ENCODE results near the gene MRPS18B. TPM values are rescaled to one million over a fixed set of nuclear protein-coding genes. Genes with fewer than 3 reads are reported as not detected.

Gene MRPS18B
- total RNA-seq, 2 donors from 2014 or later, result 64.6 to 78.5 TPM

DNA sequence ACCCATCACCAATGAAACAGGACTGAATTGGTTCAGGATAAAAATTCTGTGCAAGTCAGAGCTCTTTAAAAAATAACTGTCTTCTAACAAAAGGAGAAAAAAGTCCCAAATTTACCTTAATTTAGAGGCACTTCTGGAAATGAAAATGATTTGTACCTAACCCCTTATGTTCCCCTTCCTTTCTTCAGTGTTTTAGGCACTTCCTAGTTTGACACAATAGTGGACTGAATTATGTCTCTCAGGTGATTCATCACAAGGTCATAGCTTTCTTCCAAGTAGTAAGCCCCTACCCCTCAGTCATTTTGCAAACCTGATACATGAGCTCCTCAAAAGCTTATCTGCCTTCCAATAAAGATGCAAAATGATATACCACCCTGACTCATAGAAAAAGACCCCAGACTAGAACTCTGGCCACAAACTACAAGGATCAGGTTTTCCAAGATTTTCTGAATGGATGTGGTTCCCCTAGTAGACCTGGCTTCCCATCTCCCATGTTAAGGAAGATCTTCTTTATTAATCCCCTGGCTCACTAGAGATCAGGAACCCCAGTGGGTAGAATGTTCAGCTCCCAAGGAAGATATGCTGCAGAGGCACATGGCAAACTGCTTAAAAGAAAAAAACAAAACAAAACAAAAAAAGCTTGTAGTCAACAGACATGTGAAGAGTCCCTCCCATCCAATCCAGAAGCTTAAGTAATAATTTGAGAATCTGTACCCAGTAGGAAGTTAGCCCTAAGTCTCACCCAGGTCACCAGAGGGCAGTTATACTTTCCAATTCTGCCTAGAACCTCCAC, 4.2 kb upstream of the MRPS18B start:
- H3K36me3 Mint-ChIP-seq (ENCODE audit: low read depth), result peaks cover 97% of the 10 kb centered on the region
- no peaks in the 10 kb centered on the region for H3K9me3 Mint-ChIP-seq
- H3K4me1 Mint-ChIP-seq, result peaks cover 49% of the 10 kb centered on the region
- H3K4me3 Mint-ChIP-seq, result peak overlapping the region; percentile 94
- peak; percentile 31 for ATAC-seq (replicated peaks)
- H3K27ac Mint-ChIP-seq, result peak overlapping the region; percentile 100
- no peaks in the 10 kb centered on the region for H3K27me3 Mint-ChIP-seq

DNA sequence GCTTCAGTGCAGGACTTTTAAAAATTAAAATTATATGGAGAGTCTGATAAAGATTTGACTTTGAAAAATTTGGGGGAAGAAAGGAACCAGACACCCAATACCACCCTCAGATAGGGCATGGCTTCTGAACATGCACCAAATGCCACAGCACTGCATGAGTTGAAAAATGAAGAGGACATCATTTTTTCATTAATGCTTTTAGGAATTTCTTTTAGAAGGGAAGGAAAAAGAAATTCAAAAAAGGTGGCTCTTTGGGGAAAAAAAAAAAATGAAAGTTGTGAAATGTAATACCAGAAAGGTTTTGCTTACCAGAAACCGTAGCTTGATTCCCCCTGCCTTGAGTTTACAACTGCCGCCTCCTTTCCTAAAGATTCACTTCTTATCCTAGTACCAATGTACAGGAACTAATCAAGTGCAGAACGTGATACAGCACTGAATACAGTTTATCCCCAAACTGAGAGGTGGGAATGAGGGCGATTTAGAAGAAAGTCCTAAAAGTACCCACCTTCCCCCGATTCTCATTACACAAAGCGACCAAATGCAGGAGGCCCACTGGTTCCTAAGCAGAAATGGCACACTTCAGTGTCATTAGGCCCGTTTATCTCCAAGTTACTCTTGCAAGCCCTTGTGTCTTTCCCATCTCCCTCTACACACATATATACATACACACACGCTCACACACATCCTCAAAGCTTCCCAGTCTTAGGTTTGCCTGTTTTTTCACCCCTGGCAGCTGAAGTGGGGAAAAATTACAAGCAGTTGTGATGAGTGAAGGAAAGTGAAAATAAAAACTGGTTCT, 3.4 kb upstream of the MRPS18B start:
- Mint-ChIP-seq H3K27me3 (no peaks in the 10 kb centered on the region), H3K4me3 (peak overlapping the region; percentile 94), H3K27ac (peak overlapping the region; percentile 100), H3K9me3 (no peaks in the 10 kb centered on the region), H3K4me1 (peaks cover 41% of the 10 kb centered on the region), H3K36me3 (ENCODE audit: low read depth) (peaks cover 97% of the 10 kb centered on the region)
- ATAC-seq (replicated peaks), result no peak

DNA sequence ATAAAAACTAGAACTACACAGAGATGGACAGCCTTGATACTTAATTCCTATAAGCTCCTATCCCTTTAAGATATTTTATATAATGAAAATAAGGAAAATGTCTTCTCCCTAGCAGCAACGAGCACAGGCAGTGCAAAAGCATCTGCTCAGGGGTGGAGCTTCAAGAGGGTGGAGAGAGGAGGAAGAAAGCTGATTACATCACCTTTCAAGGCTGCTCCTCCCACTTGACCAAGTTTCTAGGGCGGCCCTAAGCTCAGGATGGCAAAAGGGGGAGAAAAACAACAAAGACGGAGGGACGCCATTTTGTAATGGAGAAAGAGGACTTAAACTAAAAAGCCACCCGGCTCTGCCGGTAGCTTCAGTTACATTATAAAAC, 2.8 kb upstream of the MRPS18B start:
- no peaks in the 10 kb centered on the region for H3K27me3 Mint-ChIP-seq
- H3K36me3 Mint-ChIP-seq (ENCODE audit: low read depth), result peaks cover 97% of the 10 kb centered on the region
- H3K4me3 Mint-ChIP-seq, result peak overlapping the region; percentile 94
- H3K27ac Mint-ChIP-seq, result peak overlapping the region; percentile 100
- peaks cover 35% of the 10 kb centered on the region for H3K4me1 Mint-ChIP-seq
- no peaks in the 10 kb centered on the region for H3K9me3 Mint-ChIP-seq
- peak; percentile 62 for ATAC-seq (replicated peaks)

DNA sequence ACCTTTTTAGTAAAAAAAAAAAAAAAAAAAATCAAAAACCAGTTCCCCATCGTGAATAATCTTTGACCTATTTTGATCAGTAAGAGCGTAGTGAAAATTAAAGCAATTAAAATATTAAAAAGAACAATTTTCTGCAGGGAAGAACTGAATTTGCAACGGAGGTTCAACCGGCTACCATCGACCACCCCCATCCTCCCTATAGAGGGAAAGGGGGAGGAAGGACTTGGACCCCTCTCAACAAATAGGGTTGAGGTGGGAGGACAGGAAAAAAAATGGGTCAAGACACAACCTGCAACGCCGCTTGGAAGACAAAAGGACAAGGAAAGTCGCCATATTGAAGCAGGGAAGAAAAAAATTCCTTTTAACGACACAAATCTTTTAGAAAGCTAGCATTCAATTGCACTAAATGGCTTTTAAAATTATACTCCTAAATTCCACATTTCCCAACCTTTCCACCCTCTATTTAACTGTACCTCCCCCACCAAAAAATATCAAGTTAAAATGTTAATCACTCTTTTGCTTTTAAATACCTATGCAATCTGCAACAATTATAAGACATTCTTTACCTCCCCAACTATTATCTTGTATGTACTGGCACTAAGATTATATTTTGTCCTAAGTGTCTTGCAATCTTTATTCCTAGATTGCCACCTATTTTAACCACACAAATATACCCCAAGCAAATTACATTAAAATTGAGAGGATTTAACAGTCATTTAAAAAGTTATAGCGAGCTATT, 2.3 kb upstream of the MRPS18B start:
- H3K27ac Mint-ChIP-seq, result peak overlapping the region; percentile 100
- peak overlapping the region; percentile 94 for H3K4me3 Mint-ChIP-seq
- peaks cover 95% of the 10 kb centered on the region for H3K36me3 Mint-ChIP-seq (ENCODE audit: low read depth)
- H3K9me3 Mint-ChIP-seq, result no peaks in the 10 kb centered on the region
- peaks cover 31% of the 10 kb centered on the region for H3K4me1 Mint-ChIP-seq
- no peaks in the 10 kb centered on the region for H3K27me3 Mint-ChIP-seq
- ATAC-seq (replicated peaks), result no peak

DNA sequence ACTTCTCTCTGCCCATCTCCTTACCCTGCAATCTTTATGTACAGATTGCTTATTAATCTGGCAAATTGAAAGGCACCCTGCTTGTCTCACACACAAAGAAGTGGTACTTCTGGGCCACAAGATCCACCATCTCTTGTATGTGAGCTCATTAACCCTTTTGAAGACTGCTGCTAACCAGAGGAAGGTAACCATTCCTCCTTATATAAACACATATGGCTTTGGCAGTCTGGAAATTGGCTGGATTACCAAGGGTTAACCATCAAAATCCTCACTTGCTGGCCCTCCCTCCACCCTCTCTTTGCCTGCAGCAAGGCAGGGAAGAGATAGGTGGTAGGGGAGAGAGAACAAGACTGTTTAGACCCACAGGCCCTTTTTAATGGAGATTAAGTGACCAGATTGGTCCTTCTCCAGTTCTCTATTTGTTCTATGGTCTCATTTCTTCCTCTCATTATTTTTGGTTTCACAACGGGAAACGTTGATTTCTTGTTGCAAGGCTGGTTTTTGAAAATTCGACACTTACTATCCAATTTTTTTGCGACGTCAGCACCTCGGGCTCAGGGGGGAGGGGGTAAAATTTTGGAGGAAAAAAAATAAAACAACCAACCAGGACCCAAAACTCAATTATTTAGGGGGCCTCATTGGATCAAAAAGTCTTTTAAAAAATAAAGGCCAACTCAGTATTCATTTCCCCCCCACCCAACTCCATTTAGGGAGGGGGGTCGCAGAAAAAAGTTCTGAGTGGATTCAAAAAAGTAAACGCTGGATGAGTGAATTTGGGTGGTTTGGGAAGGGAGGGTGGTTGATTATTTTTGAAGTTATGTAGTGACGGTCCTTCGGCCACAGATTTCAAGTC, 1.5 kb upstream of the MRPS18B start:
- H3K27me3 Mint-ChIP-seq, result no peaks in the 10 kb centered on the region
- peaks cover 95% of the 10 kb centered on the region for H3K36me3 Mint-ChIP-seq (ENCODE audit: low read depth)
- H3K4me3 Mint-ChIP-seq, result peak overlapping the region; percentile 94
- ATAC-seq (replicated peaks), result no peak
- H3K4me1 Mint-ChIP-seq, result peaks cover 28% of the 10 kb centered on the region
- peak overlapping the region; percentile 100 for H3K27ac Mint-ChIP-seq
- no peaks in the 10 kb centered on the region for H3K9me3 Mint-ChIP-seq

DNA sequence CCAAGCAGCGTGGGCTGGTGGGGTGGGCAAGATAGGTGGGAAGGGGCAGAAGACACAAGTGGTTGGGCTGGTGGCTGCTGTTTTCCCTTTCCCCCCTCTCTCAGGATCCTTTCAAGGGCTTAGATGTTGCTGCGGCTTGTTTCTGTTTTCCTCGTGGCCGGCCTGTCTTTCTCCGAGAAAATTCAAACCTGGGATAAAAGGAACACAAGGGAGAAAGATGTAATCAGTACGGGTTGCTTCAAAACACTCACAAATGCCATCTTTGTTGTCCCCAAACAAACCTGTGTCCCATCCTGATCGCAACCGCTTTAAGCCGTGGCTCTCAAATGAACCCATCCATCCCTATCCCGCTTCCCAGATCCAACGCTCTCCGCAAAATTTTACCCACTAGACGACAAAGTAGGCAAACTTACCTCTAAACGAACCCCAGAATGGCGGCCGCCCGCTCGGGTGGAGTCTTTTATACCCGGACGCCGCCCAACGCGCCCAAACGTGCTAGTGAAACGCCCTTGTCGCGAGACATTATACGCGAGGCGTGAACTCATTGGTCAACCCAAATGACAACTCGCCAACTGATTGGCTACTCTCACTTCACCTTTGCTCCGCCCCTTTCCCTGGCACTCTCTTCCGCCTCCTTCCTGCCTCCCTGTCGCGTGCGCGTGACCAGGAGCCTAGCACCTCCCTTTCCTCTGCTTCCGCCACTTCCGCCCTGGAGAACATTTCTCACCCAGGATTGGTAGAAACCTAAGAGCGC, 652 bp upstream of the MRPS18B start, which contains the start of gene PPP1R10:
TSS of gene PPP1R10 (minus strand) at position 433 of the 754 bp plus-strand sequence. CDS start 7,299 bp downstream, outside the sequence.
- Mint-ChIP-seq H3K27ac (peak within 1 kb of the TSS; percentile 100), H3K4me3 (peak within 1 kb of the TSS; percentile 94), H3K36me3 (ENCODE audit: low read depth) (peaks cover 95% of the 10 kb centered on the region), H3K9me3 (no peaks in the 10 kb centered on the region), H3K27me3 (no peaks in the 10 kb centered on the region), H3K4me1 (peaks cover 20% of the 10 kb centered on the region)
- peak; percentile 84 for ATAC-seq (replicated peaks)

DNA sequence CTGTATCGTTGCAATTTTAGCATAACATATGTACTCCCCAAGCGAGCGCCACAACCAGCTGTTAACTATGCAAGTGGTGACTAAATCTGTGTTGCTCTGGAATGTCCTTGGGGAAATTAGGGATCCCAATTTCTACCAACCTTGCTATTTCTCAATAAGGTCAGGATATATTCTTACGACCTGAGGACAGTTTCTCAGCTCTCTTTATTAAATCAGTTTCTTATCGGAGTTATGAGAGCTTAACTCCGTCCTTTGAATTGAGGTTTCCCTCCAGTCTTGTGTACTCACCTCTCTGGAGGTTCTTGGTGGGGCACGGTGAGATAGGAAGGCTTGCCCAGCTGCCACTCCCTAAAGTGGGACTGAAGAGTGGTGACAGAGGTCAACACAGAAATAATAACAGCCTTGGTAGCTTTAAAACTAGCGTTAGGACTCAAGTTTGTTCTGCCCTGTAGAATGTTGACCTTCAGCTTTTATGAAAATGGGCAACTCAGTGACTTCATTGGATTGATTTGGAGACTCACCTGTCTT, 694 bp downstream of the MRPS18B start:
- H3K36me3 Mint-ChIP-seq (ENCODE audit: low read depth), result peaks cover 95% of the 10 kb centered on the region
- no peaks in the 10 kb centered on the region for H3K27me3 Mint-ChIP-seq
- no peak for ATAC-seq (replicated peaks)
- H3K27ac Mint-ChIP-seq, result peak overlapping the region; percentile 100
- peaks cover 12% of the 10 kb centered on the region for H3K4me1 Mint-ChIP-seq
- H3K4me3 Mint-ChIP-seq, result peak overlapping the region; percentile 94
- H3K9me3 Mint-ChIP-seq, result no peaks in the 10 kb centered on the region

DNA sequence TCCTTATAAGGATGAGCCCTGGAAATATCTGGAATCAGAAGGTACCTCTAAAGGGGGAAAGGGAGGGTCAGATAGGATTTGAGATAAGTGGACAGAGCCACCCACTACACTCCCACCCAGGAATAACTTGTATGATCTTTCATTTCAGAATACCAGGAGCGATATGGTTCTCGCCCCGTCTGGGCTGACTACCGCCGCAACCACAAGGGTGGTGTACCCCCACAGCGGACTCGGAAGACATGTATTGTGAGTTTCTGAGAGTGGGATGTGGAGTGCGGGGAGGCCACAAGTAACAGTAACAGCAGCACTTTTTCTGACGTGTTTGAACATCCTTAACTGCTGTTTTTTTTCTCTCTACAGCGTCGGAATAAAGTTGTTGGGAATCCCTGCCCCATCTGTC, 1.9 kb downstream of the MRPS18B start:
- ATAC-seq (replicated peaks), result no peak
- Mint-ChIP-seq H3K4me3 (peak overlapping the region; percentile 94), H3K9me3 (no peaks in the 10 kb centered on the region), H3K36me3 (ENCODE audit: low read depth) (peaks cover 95% of the 10 kb centered on the region), H3K4me1 (peaks cover 3% of the 10 kb centered on the region), H3K27me3 (no peaks in the 10 kb centered on the region), H3K27ac (peak overlapping the region; percentile 100)

DNA sequence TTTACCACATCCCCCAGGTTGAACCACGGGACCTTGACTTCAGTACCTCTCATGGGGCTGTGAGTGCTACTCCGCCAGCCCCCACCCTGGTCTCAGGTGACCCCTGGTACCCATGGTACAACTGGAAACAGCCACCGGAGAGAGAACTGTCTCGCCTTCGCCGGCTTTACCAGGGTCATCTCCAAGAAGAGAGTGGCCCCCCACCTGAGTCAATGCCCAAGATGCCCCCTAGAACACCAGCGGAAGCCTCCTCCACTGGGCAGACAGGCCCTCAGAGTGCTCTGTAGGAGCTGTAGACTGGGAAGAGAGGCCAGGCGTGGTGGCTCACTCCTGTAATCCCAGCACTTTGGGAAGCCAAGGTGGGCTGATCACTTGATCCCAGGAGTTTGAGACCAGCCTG, 7.9 kb downstream of the MRPS18B start:
- H3K4me3 Mint-ChIP-seq, result peak overlapping the region; percentile 90
- H3K9me3 Mint-ChIP-seq, result no peaks in the 10 kb centered on the region
- peak overlapping the region; percentile 91 for H3K27ac Mint-ChIP-seq
- ATAC-seq (replicated peaks), result no peak
- H3K36me3 Mint-ChIP-seq (ENCODE audit: low read depth), result peaks cover 100% of the 10 kb centered on the region
- peaks cover 22% of the 10 kb centered on the region for H3K4me1 Mint-ChIP-seq
- no peaks in the 10 kb centered on the region for H3K27me3 Mint-ChIP-seq

DNA sequence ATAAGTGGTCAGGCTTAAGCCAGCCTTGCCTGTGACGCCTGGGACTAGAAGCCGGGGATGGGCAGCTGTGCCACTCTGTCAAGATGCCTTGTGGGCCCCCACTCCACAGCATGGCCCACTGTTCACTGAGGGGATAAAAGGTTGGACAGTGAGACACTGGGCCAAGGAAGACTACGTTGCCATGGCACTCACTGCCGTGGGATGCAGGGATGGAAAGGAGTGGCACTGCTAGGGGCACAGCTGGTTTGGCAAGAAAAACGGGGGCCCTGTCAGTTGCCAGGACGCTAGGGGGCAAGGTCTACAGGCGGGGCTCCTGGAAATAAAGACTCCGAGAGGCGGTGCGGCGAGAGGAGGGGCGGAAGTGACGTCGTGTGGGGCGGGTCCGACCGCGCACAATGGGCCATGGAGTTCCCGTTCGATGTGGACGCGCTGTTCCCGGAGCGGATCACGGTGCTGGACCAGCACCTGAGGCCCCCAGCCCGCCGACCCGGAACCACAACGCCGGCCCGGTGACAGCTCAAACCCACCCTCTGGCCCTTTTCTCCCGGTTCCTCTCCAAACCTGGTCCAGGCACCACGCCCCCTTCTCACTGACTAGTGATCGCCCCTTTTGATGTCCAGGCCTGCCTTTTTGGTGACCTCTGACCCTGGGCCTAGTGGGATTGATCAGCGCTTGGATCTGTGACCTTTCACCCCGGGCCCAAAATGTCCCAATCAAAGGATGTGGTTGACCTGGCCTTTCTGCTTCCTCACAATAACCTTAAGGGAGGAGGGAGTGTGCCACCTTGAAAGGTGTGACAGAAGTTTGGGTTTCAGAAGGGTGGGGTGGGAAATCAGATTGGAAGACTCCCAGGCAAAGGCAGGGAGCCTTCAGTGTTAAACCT, 9.1 kb downstream of the MRPS18B start, which contains the start of gene ATAT1:
TSS of gene ATAT1 (plus strand) at position 391 of the 883 bp plus-strand sequence.
- peaks cover 100% of the 10 kb centered on the region for H3K36me3 Mint-ChIP-seq (ENCODE audit: low read depth)
- peaks cover 22% of the 10 kb centered on the region for H3K4me1 Mint-ChIP-seq
- ATAC-seq (replicated peaks), result peak; percentile 99
- H3K27me3 Mint-ChIP-seq, result no peaks in the 10 kb centered on the region
- no peaks in the 10 kb centered on the region for H3K9me3 Mint-ChIP-seq
- peak within 1 kb of the TSS; percentile 91 for H3K27ac Mint-ChIP-seq
- peak within 1 kb of the TSS; percentile 90 for H3K4me3 Mint-ChIP-seq

DNA sequence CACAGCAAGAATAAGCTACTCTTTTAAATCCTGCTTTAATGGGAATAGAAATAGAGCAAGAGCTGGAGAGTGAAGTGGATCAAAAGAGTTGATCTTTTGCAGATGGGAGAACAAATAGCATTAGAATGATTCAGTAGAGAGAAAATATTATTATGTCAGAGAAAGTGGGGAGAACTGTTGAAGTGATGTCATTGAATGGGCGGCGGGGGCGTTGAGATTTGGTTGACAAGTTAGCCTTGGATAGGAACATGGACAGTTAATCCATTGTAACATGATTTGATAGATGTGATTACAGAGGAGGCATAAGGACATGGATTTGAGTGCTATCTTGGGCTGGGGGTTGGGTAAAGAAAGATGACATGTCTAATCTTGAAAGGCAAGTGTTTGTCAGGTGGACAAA, 18.2 kb downstream of the MRPS18B start:
- Mint-ChIP-seq H3K9me3 (no peaks in the 10 kb centered on the region), H3K27me3 (no peaks in the 10 kb centered on the region), H3K36me3 (ENCODE audit: low read depth) (peaks cover 41% of the 10 kb centered on the region), H3K4me3 (no peak overlapping the region), H3K4me1 (no peaks in the 10 kb centered on the region), H3K27ac (no peak overlapping the region)
- no peak for ATAC-seq (replicated peaks)

DNA sequence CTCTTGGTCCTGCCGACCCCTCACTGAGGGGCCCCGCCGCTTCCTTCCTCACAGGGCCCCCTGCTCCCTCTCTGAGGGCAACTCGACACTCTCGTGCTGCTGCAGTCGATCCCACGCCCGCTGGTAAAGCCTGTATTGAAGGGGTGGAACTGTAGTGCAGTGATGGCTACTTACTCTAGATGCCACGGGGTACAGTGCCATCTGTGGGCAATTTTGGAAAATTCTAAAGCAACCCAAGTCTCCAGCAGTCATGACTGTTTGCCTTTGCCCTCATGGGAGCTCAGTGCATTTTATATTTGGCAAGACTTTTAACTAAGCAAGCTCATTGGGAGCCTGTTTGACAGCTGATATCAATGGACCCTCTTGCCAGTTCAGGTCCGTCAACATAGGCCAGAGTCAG, 22.8 kb downstream of the MRPS18B start:
- H3K9me3 Mint-ChIP-seq, result no peaks in the 10 kb centered on the region
- ATAC-seq (replicated peaks), result no peak
- no peaks in the 10 kb centered on the region for H3K4me1 Mint-ChIP-seq
- H3K27ac Mint-ChIP-seq, result no peak overlapping the region
- no peaks in the 10 kb centered on the region for H3K27me3 Mint-ChIP-seq
- no peak overlapping the region for H3K4me3 Mint-ChIP-seq
- peaks cover 48% of the 10 kb centered on the region for H3K36me3 Mint-ChIP-seq (ENCODE audit: low read depth)

All from activated T-helper 17 cell treated with anti-CD3 and anti-CD28 coated beads, Interleukin-2, amount 50 U/mL, for 72 hours (primary cell).